Stimulated activated CD8-positive, alpha-beta memory T cell treated with anti-CD3 and anti-CD28 coated beads, Interleukin-7, amount 100 ng/mL, for 4 hours (primary cell): ENCODE measurements around the gene OR6C2.
"Not testable (repeated sequence)": the region's sequence is repeated elsewhere in the genome, so short reads cannot be mapped to it uniquely, and the experiment has no call there.

Experiments
- DNase-seq, 2 donors: peaks; one replicate each; pipeline ENCODE4 v3.0.0-alpha.2; 2020; ENCODE audit warnings: low read depth in 2 of 2

The OR6C2 gene

GRCh38 chr12:55472264-55472663, 28.4 kb downstream of the OR6C2 start:
- DNase-seq: no peak

GRCh38 chr12:55479136-55479535, 35.3 kb downstream of the OR6C2 start:
- not testable (repeated sequence) for DNase-seq

GRCh38 chr12:55484284-55484683, 40.4 kb downstream of the OR6C2 start:
- not testable (repeated sequence) for DNase-seq

GRCh38 chr12:55492078-55492477, 48.2 kb downstream of the OR6C2 start, which contains the start of gene OR6C68:
TSS of gene OR6C68 (plus strand) at chr12:55492378. CDS start at chr12:55492378, 0 bp downstream.
- no peak for DNase-seq

GRCh38 chr12:55495490-55495889, 51.6 kb downstream of the OR6C2 start:
- no peak for DNase-seq

- no peak for DNase-seq
These were observed 55.4 kb downstream of the OR6C2 start for GRCh38 chr12:55499231-55499630.

- DNase-seq: no peak
These were observed 56.0 kb downstream of the OR6C2 start for GRCh38 chr12:55499810-55500252.

- no peak for DNase-seq
These were observed 57.7 kb downstream of the OR6C2 start for GRCh38 chr12:55501601-55502000.
